ENCODE data around the gene RPA3. TPM values are rescaled to one million over a fixed set of nuclear protein-coding genes. Genes with fewer than 3 reads are reported as not detected.
"Not testable (repeated sequence)": the region's sequence is repeated elsewhere in the genome, so short reads cannot be mapped to it uniquely, and the experiment has no call there.

RPA3 gene
- total RNA-seq, 1 donor from 2014 or later: 110 TPM

- Mint-ChIP-seq H3K4me1 (ENCODE audit: low read depth) (peaks cover 12% of the 10 kb centered on the region), H3K4me3 (no peak overlapping the region), H3K9me3 (peaks cover 4% of the 10 kb centered on the region), H3K36me3 (ENCODE audit: low read depth) (peaks cover 6% of the 10 kb centered on the region), H3K27ac (no peak overlapping the region), H3K27me3 (ENCODE audit: insufficient read depth) (no peaks in the 10 kb centered on the region)
- DNase-seq (ENCODE audit: low spot score): peak; percentile 12
- intact Hi-C loops (cut with micrococcal nuclease): loop anchor here (1.0 to 5.0 kb wide), 10 partner anchors 36 to 615 kb away; partner anchors contain the start of genes GLCCI1 and RPA3
These were observed 37.0 kb downstream of the RPA3 start for GRCh38 chr7:7681191-7681935.

- H3K36me3 Mint-ChIP-seq (ENCODE audit: low read depth): peaks cover 14% of the 10 kb centered on the region
- DNase-seq (ENCODE audit: low spot score); H3K27me3 Mint-ChIP-seq (ENCODE audit: insufficient read depth); H3K9me3 Mint-ChIP-seq; H3K4me3 Mint-ChIP-seq; H3K27ac Mint-ChIP-seq: not testable (repeated sequence)
- intact Hi-C loops (cut with micrococcal nuclease): loop anchor here (2.0 to 10.0 kb wide), 7 partner anchors 38 to 617 kb away; partner anchors contain the start of genes GLCCI1, MIOS and RPA3
- H3K4me1 Mint-ChIP-seq (ENCODE audit: low read depth): peaks cover 17% of the 10 kb centered on the region
These were observed 38.8 kb downstream of the RPA3 start for GRCh38 chr7:7679640-7680039.

GRCh38 chr7:7675686-7676085 lies 42.7 kb downstream of the RPA3 start:
- intact Hi-C loops (cut with micrococcal nuclease): loop anchor here (10.0 kb wide), 1 partner anchor 111 kb away; the partner anchor contains the start of gene MIOS
- H3K4me1 Mint-ChIP-seq (ENCODE audit: low read depth): peaks cover 28% of the 10 kb centered on the region
- no peaks in the 10 kb centered on the region for H3K27me3 Mint-ChIP-seq (ENCODE audit: insufficient read depth)
- DNase-seq (ENCODE audit: low spot score): no peak
- H3K9me3 Mint-ChIP-seq: peaks cover 11% of the 10 kb centered on the region
- H3K4me3 Mint-ChIP-seq: no peak overlapping the region
- H3K27ac Mint-ChIP-seq: peak overlapping the region; percentile 0
- H3K36me3 Mint-ChIP-seq (ENCODE audit: low read depth): peaks cover 23% of the 10 kb centered on the region

- Mint-ChIP-seq H3K4me1 (ENCODE audit: low read depth) (peaks cover 28% of the 10 kb centered on the region), H3K9me3 (peaks cover 22% of the 10 kb centered on the region), H3K27ac (no peak overlapping the region), H3K36me3 (ENCODE audit: low read depth) (peaks cover 26% of the 10 kb centered on the region), H3K4me3 (peak overlapping the region; percentile 46), H3K27me3 (ENCODE audit: insufficient read depth) (no peaks in the 10 kb centered on the region)
- no peak for DNase-seq (ENCODE audit: low spot score)
- intact Hi-C loops (cut with micrococcal nuclease): loop anchor here (2.0 to 10.0 kb wide), 2 partner anchors 108 to 454 kb away; partner anchors contain the start of gene MIOS
These were observed 45.2 kb downstream of the RPA3 start for GRCh38 chr7:7673240-7673550.

GRCh38 chr7:7672545-7673239 lies 45.7 kb downstream of the RPA3 start:
- Mint-ChIP-seq H3K27ac (peak overlapping the region; percentile 64), H3K4me1 (ENCODE audit: low read depth) (peaks cover 28% of the 10 kb centered on the region)
- intact Hi-C loops (cut with micrococcal nuclease): loop anchor here (2.0 to 10.0 kb wide), 2 partner anchors 108 to 454 kb away; partner anchors contain the start of gene MIOS

GRCh38 chr7:7671361-7671760 lies 47.0 kb downstream of the RPA3 start:
- intact Hi-C loops (cut with micrococcal nuclease): loop anchor here (1.0 to 10.0 kb wide), 2 partner anchors 31 to 107 kb away; partner anchors contain the start of genes MIOS and UMAD1
- DNase-seq (ENCODE audit: low spot score): no peak
- H3K36me3 Mint-ChIP-seq (ENCODE audit: low read depth): peaks cover 19% of the 10 kb centered on the region

More at GRCh38 chr7:7672545-7673239, 45.7 kb downstream of the RPA3 start:
- peaks cover 18% of the 10 kb centered on the region for H3K9me3 Mint-ChIP-seq
- DNase-seq (ENCODE audit: low spot score): no peak
- H3K4me3 Mint-ChIP-seq: peak overlapping the region; percentile 46
- H3K36me3 Mint-ChIP-seq (ENCODE audit: low read depth): peaks cover 22% of the 10 kb centered on the region
- H3K27me3 Mint-ChIP-seq (ENCODE audit: insufficient read depth): no peaks in the 10 kb centered on the region

GRCh38 chr7:7670490-7670889 lies 47.9 kb downstream of the RPA3 start:
- DNase-seq (ENCODE audit: low spot score): no peak
- no peak overlapping the region for H3K27ac Mint-ChIP-seq
- H3K9me3 Mint-ChIP-seq: peaks cover 18% of the 10 kb centered on the region
- H3K4me1 Mint-ChIP-seq (ENCODE audit: low read depth): peaks cover 23% of the 10 kb centered on the region
- peaks cover 16% of the 10 kb centered on the region for H3K36me3 Mint-ChIP-seq (ENCODE audit: low read depth)
- no peaks in the 10 kb centered on the region for H3K27me3 Mint-ChIP-seq (ENCODE audit: insufficient read depth)
- intact Hi-C loops (cut with micrococcal nuclease): loop anchor here (10.0 kb wide), 1 partner anchor 106 kb away; the partner anchor contains the start of gene MIOS
- no peak overlapping the region for H3K4me3 Mint-ChIP-seq

More at GRCh38 chr7:7671361-7671760, 47.0 kb downstream of the RPA3 start:
- Mint-ChIP-seq H3K9me3 (peaks cover 18% of the 10 kb centered on the region), H3K27ac (peak overlapping the region; percentile 64), H3K27me3 (ENCODE audit: insufficient read depth) (no peaks in the 10 kb centered on the region), H3K4me1 (ENCODE audit: low read depth) (peaks cover 28% of the 10 kb centered on the region), H3K4me3 (no peak overlapping the region)

- Mint-ChIP-seq H3K9me3 (peaks cover 18% of the 10 kb centered on the region), H3K27ac (no peak overlapping the region), H3K4me3 (no peak overlapping the region), H3K4me1 (ENCODE audit: low read depth) (peaks cover 23% of the 10 kb centered on the region), H3K27me3 (ENCODE audit: insufficient read depth) (no peaks in the 10 kb centered on the region), H3K36me3 (ENCODE audit: low read depth) (peaks cover 9% of the 10 kb centered on the region)
- intact Hi-C loops (cut with micrococcal nuclease): loop anchor here (2.0 kb wide), 1 partner anchor 14 kb away; no protein-coding TSS in a partner anchor
- DNase-seq (ENCODE audit: low spot score): no peak
These were observed 49.7 kb downstream of the RPA3 start for GRCh38 chr7:7668706-7669105.

- no peak for DNase-seq (ENCODE audit: low spot score)
- Mint-ChIP-seq H3K27ac (no peak overlapping the region), H3K9me3 (peaks cover 13% of the 10 kb centered on the region), H3K27me3 (ENCODE audit: insufficient read depth) (no peaks in the 10 kb centered on the region), H3K36me3 (ENCODE audit: low read depth) (peaks cover 5% of the 10 kb centered on the region), H3K4me3 (no peak overlapping the region), H3K4me1 (ENCODE audit: low read depth) (peaks cover 12% of the 10 kb centered on the region)
- intact Hi-C loops (cut with micrococcal nuclease): no loop called here
These were observed 51.2 kb downstream of the RPA3 start for GRCh38 chr7:7667187-7667586.

GRCh38 chr7:7665031-7665430 lies 53.4 kb downstream of the RPA3 start:
- Mint-ChIP-seq H3K4me1 (ENCODE audit: low read depth) (no peaks in the 10 kb centered on the region), H3K4me3 (no peak overlapping the region), H3K9me3 (peaks cover 7% of the 10 kb centered on the region), H3K27ac (no peak overlapping the region), H3K36me3 (ENCODE audit: low read depth) (peaks cover 3% of the 10 kb centered on the region), H3K27me3 (ENCODE audit: insufficient read depth) (peaks cover 2% of the 10 kb centered on the region)
- DNase-seq (ENCODE audit: low spot score): no peak
- intact Hi-C loops (cut with micrococcal nuclease): no loop called here

- DNase-seq (ENCODE audit: low spot score): no peak
- no peak overlapping the region for H3K4me3 Mint-ChIP-seq
- no peaks in the 10 kb centered on the region for H3K4me1 Mint-ChIP-seq (ENCODE audit: low read depth)
- H3K36me3 Mint-ChIP-seq (ENCODE audit: low read depth): peaks cover 6% of the 10 kb centered on the region
- intact Hi-C loops (cut with micrococcal nuclease): no loop called here
- no peak overlapping the region for H3K27ac Mint-ChIP-seq
- peaks cover 11% of the 10 kb centered on the region for H3K9me3 Mint-ChIP-seq
- peaks cover 2% of the 10 kb centered on the region for H3K27me3 Mint-ChIP-seq (ENCODE audit: insufficient read depth)
These were observed 54.1 kb downstream of the RPA3 start for GRCh38 chr7:7664291-7664690.

GRCh38 chr7:7662527-7662926 lies 55.9 kb downstream of the RPA3 start:
- no peak overlapping the region for H3K4me3 Mint-ChIP-seq
- H3K27me3 Mint-ChIP-seq (ENCODE audit: insufficient read depth): peaks cover 5% of the 10 kb centered on the region
- DNase-seq (ENCODE audit: low spot score): no peak
- H3K27ac Mint-ChIP-seq: no peak overlapping the region
- peaks cover 27% of the 10 kb centered on the region for H3K9me3 Mint-ChIP-seq
- H3K36me3 Mint-ChIP-seq (ENCODE audit: low read depth): peaks cover 15% of the 10 kb centered on the region
- no peaks in the 10 kb centered on the region for H3K4me1 Mint-ChIP-seq (ENCODE audit: low read depth)
- intact Hi-C loops (cut with micrococcal nuclease): no loop called here

- Mint-ChIP-seq H3K9me3 (peaks cover 38% of the 10 kb centered on the region), H3K36me3 (ENCODE audit: low read depth) (peaks cover 21% of the 10 kb centered on the region), H3K4me1 (ENCODE audit: low read depth) (peaks cover 23% of the 10 kb centered on the region)
- intact Hi-C loops (cut with micrococcal nuclease); H3K27me3 Mint-ChIP-seq (ENCODE audit: insufficient read depth); H3K27ac Mint-ChIP-seq; H3K4me3 Mint-ChIP-seq; DNase-seq (ENCODE audit: low spot score): not testable (repeated sequence)
These were observed 61.9 kb downstream of the RPA3 start for GRCh38 chr7:7656459-7656858.
